WTC11 (cell line): ENCODE results near the gene B4GALNT1. TPM values are rescaled to one million over a fixed set of nuclear protein-coding genes. Genes with fewer than 3 reads are reported as not detected.

Experiments used
- ARID4B ChIP-seq: sonication (generic); formaldehyde crosslinking; IDR thresholded peaks from 2 replicates; pipeline ENCODE4 v1.8.0; 2023; ENCODE audit warnings: missing genetic modification reagents, mild to moderate bottlenecking, borderline replicate concordance
- E2F5 ChIP-seq: sonication (generic); formaldehyde crosslinking; IDR thresholded peaks from 2 replicates; pipeline ENCODE4 v1.8.1; 2022; ENCODE audit warnings: mild to moderate bottlenecking, moderate library complexity, missing genetic modification reagents
- ESRRA ChIP-seq: sonication (generic); formaldehyde crosslinking; IDR thresholded peaks from 2 replicates; pipeline ENCODE4 v1.8.1; 2022; ENCODE audit warnings: mild to moderate bottlenecking, missing genetic modification reagents, borderline replicate concordance
- ETV6 ChIP-seq: sonication (generic); formaldehyde crosslinking; IDR thresholded peaks from 2 replicates; pipeline ENCODE4 v1.8.1; 2022; ENCODE audit warnings: mild to moderate bottlenecking, missing genetic modification reagents
- FOXP1 ChIP-seq: sonication (generic); formaldehyde crosslinking; IDR thresholded peaks from 2 replicates; pipeline ENCODE4 v1.8.0; 2022; ENCODE audit warnings: missing genetic modification reagents, mild to moderate bottlenecking, moderate library complexity, borderline replicate concordance
- FOXP4 ChIP-seq: sonication (generic); formaldehyde crosslinking; IDR thresholded peaks from 2 replicates; pipeline ENCODE4 v1.8.0; 2022; ENCODE audit warnings: mild to moderate bottlenecking, missing genetic modification reagents
- GABPB1 ChIP-seq: sonication (generic); formaldehyde crosslinking; IDR thresholded peaks from 2 replicates; pipeline ENCODE4 v1.8.1; 2023; ENCODE audit warnings: mild to moderate bottlenecking, missing genetic modification reagents
- GTF2I ChIP-seq: fragments of 250-450 bp; sonication (Bioruptor Pico); conservative IDR thresholded peaks from 2 replicates; pipeline ENCODE4 v1.4.0; 2021; ENCODE audit warnings: mild to moderate bottlenecking
- HMGXB4 ChIP-seq: sonication (generic); formaldehyde crosslinking; IDR thresholded peaks from 2 replicates; pipeline ENCODE4 v1.8.1; 2023; ENCODE audit warnings: mild to moderate bottlenecking, moderate library complexity, missing genetic modification reagents
- KAT7 ChIP-seq: sonication (generic); formaldehyde crosslinking; IDR thresholded peaks from 2 replicates; pipeline ENCODE4 v1.8.1; 2023; ENCODE audit warnings: missing genetic modification reagents, mild to moderate bottlenecking, borderline replicate concordance
- MAX ChIP-seq: sonication (generic); formaldehyde crosslinking; IDR thresholded peaks from 2 replicates; pipeline ENCODE4 v1.8.0; 2022; ENCODE audit warnings: mild to moderate bottlenecking, missing genetic modification reagents
- PREB ChIP-seq: sonication (generic); formaldehyde crosslinking; IDR thresholded peaks from 2 replicates; pipeline ENCODE4 v1.8.1; 2022; ENCODE audit warnings: mild to moderate bottlenecking, missing genetic modification reagents, moderate library complexity, borderline replicate concordance
- SP1 ChIP-seq: sonication (generic); formaldehyde crosslinking; conservative IDR thresholded peaks from 2 replicates; pipeline ENCODE4 v1.8.1; 2022; ENCODE audit warnings: missing genetic modification reagents
- TEAD1 ChIP-seq: sonication (generic); formaldehyde crosslinking; IDR thresholded peaks from 2 replicates; pipeline ENCODE4 v1.8.0; 2022; ENCODE audit warnings: mild to moderate bottlenecking, missing genetic modification reagents
- USF1 ChIP-seq: sonication (generic); formaldehyde crosslinking; IDR thresholded peaks from 2 replicates; pipeline ENCODE4 v1.8.0; 2022; ENCODE audit warnings: mild to moderate bottlenecking, missing genetic modification reagents
- total RNA-seq: library from RNA; stranded (reverse); gene quantifications from 3 replicates; pipeline ENCODE4 v1.2.3, GENCODE V29; 2021

Gene B4GALNT1
- total RNA-seq, 1 experiment from 2014 or later, result 1.2 TPM

GRCh38 chr12:57632958-57633840 lies at the start of gene B4GALNT1 (continued):
- TF ChIP-seq ARID4B, result peak; percentile 59; the same call in 1 of the 2 replicates
- TF ChIP-seq TEAD1, result 0 out of 2 replicates have a peak, but pooled peaks have one; percentile 58
- TF ChIP-seq E2F5 (CRISPR knock-in tag), result peak; percentile 64; the same call in 1 of the 2 replicates
- TF ChIP-seq MAX (CRISPR knock-in tag), result peak; percentile 87
- TF ChIP-seq ETV6 (CRISPR knock-in tag), result peak; percentile 87
- no peak for TF ChIP-seq GTF2I (CRISPR knock-in tag)
- TF ChIP-seq FOXP1 (CRISPR knock-in tag), result peak; percentile 87; the same call in 1 of the 2 replicates
- TF ChIP-seq HMGXB4 (CRISPR knock-in tag), result peak; percentile 96
- TF ChIP-seq USF1, result 0 out of 2 replicates have a peak, but pooled peaks have one; percentile 8
- peak; percentile 66; the same call in 1 of the 2 replicates for TF ChIP-seq SP1 (CRISPR knock-in tag)
- no peak for TF ChIP-seq KAT7
- TF ChIP-seq ESRRA, result peak; percentile 69
- peak; percentile 59; the same call in 1 of the 2 replicates for TF ChIP-seq FOXP4 (CRISPR knock-in tag)
- TF ChIP-seq GABPB1 (CRISPR knock-in tag), result peak; percentile 66
- 0 out of 2 replicates have a peak, but pooled peaks have one; percentile 72 for TF ChIP-seq PREB
